GM10248 (cell line): ENCODE data around the gene RGS19.

Experiments used
- CTCF ChIA-PET: fragments of 300-600 bp; sonication (Branson Sonifier 250); formaldehyde crosslinking; extraction: SDS; loops from one replicate; lab custom pipeline; 2021; ENCODE audit warnings: antibody characterized with exemption; lab: Yijun Ruan, JAX
- POLR2A ChIA-PET: fragments of 350-650 bp; sonication (Branson Sonifier 250); formaldehyde crosslinking; extraction: SDS; loops from one replicate; lab custom pipeline; 2020; ENCODE audit warnings: antibody characterized with exemption; lab: Yijun Ruan, JAX
- DNase-seq: peaks from one replicate; pipeline ENCODE4 v3.0.0; 2012; ENCODE audit errors: extremely low spot score
- CTCF ChIP-seq: IDR thresholded peaks from 2 replicates; pipeline ENCODE4 v1.5.1; 2012; ENCODE audit warnings: mild to moderate bottlenecking, low read depth; ENCODE audit errors: extremely low read depth, missing control alignments, control extremely low read depth

RGS19 gene

GRCh38 chr20:64065062-64065973 is 14.0 kb downstream of the RGS19 start:
- ChIA-PET POLR2A (no interaction called here), CTCF (interaction anchor here (0.9 to 1.9 kb wide), 4 partner anchors 8 to 25 kb away, joined by 3 to 7 read pairs (median 4); partner anchors contain the start of genes OPRL1 and RGS19)
- no peak for TF ChIP-seq CTCF
- no peak for DNase-seq

DNA sequence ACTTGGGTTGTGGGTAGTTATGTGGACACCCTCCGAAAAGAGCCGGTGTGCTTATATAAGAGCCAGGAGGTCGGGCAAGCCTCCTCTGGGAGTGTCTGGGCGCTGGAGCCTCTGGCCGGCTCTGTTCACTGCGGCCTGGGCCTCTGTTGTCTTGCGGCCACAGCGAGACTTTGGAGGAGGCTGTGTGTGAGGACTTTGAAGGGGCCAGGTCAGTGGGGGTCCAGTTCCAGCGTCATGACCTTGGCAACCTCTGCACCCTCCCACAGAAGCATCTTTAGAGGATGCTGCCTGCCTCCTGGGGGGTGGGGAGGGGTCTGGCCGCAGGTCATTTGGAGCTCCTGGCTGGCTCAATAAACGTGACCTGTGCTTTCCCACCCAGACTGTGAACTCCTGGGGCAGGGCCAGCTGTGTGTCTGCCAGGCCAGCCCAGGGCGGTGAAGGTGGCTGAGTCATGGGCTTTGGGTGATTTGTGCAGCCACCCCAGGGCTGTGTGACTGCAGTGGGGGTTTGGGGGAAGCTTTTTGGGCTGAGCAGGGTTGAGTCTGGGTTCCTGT is 15.1 kb downstream of the RGS19 start:
- no peak for TF ChIP-seq CTCF
- ChIA-PET CTCF (interaction anchor here (0.6 to 1.9 kb wide), 2 partner anchors 13 to 24 kb away, joined by 3 to 5 read pairs; no protein-coding TSS in a partner anchor), POLR2A (no interaction called here)
- no peak for DNase-seq

GRCh38 chr20:64063389-64064144 is 15.8 kb downstream of the RGS19 start:
- TF ChIP-seq CTCF = no peak
- POLR2A ChIA-PET = no interaction called here
- DNase-seq = peak; percentile 52
- CTCF ChIA-PET = interaction anchor here (1.0 to 1.9 kb wide), 5 partner anchors 10 to 83 kb away, joined by 5 to 13 read pairs (median 7); partner anchors contain the start of genes PRPF6 and SAMD10

DNA sequence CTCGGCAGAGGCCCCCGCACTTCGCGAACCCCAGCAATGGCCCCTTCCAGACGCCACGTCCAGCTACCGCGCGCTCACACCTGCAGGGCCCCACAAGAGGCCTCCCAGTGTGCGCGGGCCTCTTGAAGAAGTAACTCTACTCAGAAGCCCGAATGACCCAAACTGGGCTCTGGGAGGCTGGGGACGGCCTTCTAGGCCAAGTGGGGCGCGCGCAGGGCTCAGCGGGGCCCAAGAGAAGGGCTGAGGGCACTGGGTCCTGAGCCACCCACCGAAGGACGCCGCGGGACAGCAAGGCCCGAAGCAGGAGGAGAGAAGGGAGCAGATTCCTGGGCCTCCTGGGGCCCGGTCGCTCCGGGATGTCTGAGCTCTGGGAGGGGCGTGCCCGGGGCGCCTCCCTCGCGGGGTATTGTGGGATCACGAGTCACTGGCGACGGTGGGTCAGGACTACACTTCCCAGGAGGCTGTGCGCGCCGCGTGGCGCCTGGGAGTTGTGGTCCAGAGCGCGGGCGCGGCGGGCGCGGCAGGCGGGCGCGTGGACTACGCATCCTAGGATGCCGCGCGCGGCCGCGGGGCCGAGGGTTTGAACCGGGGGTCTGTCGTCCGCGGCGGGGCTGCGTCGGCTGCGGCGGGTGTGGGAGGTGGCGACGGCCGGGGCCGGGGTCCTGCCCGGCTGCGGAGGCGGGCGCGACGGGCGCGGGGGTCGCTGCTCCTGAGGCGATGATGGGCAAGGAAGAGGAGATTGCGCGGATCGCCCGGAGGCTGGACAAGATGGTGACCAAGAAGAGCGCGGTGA is 16.5 kb downstream of the RGS19 start, which contains the start of gene TCEA2:
TCEA2 (plus strand) TSS at position 603 of the 793 bp plus-strand sequence; CDS start at position 718, 115 bp downstream.
- POLR2A ChIA-PET = no interaction called here

DNA sequence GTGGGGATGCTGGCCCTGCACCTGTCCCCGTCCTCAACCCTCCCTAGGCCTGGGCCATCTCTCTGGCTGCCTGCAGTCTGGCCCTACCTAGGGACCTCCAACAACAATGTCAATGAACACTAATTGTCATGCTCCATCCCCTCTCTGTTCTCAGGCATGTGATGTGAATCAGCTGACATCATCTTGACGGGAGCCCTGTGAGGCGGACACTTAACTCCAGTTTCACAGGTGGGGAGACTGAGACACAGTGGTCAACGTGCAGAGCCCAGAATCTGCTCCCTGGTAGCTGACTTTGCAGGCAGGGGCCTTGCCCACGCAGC is 17.1 kb downstream of the RGS19 start:
- CTCF ChIA-PET = interaction anchor here (1.0 to 1.9 kb wide), 6 partner anchors 8 to 106 kb away, joined by 3 to 13 read pairs (median 6); partner anchors contain the start of genes OPRL1, PRPF6, RGS19 and SAMD10
- DNase-seq = no peak
- no peak for TF ChIP-seq CTCF
- POLR2A ChIA-PET = no interaction called here

More for the DNA sequence above, 16.5 kb downstream of the RGS19 start, which contains the start of gene TCEA2:
- CTCF ChIA-PET = interaction anchor here (1.0 to 1.9 kb wide), 6 partner anchors 9 to 107 kb away, joined by 3 to 13 read pairs (median 6); partner anchors contain the start of genes OPRL1, PRPF6, RGS19 and SAMD10
- TF ChIP-seq CTCF = no peak
- DNase-seq = peak; percentile 98
